Stimulated activated CD8-positive, alpha-beta memory T cell treated with anti-CD3 and anti-CD28 coated beads, Interleukin-15, amount 100 ng/mL, for 4 hours (primary cell): ENCODE results near the gene KHNYN.
A peak's percentile ranks its signal among the peaks of the same experiment; 100 is the strongest.

Experiments
- DNase-seq, 2 donors: peaks; one replicate each; pipeline ENCODE4 v3.0.0-alpha.2; 2020; ENCODE audit warnings: low read depth in 2 of 2

Gene KHNYN

GRCh38 chr14:24422694-24423601 is 6.8 kb upstream of the KHNYN start:
- no peak for DNase-seq

DNA sequence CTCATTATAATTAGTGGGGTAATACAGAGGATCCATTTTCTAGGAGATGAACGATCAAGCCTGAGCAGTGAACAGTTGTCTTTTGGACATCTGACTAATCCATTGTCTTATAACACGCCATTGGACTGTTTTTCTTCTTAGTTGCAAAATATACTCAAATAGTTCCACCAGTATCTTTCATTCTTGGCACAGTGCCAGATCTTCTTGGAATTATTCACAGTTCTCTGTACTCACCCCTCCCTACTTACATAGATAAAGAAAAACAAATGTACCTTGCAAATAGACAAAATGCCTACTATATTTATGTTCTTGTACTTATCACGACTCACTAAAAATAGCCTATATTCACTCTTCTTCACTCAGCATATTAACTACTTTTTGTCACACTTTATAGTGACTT is 4.0 kb upstream of the KHNYN start:
- no peak for DNase-seq

- no peak for DNase-seq
These were observed 3.4 kb upstream of the KHNYN start for GRCh38 chr14:24426150-24426911.

- DNase-seq: no peak
These were observed 2.7 kb upstream of the KHNYN start for GRCh38 chr14:24426912-24427536.

- no peak for DNase-seq
These were observed 1.9 kb upstream of the KHNYN start for GRCh38 chr14:24427537-24428508.

DNA sequence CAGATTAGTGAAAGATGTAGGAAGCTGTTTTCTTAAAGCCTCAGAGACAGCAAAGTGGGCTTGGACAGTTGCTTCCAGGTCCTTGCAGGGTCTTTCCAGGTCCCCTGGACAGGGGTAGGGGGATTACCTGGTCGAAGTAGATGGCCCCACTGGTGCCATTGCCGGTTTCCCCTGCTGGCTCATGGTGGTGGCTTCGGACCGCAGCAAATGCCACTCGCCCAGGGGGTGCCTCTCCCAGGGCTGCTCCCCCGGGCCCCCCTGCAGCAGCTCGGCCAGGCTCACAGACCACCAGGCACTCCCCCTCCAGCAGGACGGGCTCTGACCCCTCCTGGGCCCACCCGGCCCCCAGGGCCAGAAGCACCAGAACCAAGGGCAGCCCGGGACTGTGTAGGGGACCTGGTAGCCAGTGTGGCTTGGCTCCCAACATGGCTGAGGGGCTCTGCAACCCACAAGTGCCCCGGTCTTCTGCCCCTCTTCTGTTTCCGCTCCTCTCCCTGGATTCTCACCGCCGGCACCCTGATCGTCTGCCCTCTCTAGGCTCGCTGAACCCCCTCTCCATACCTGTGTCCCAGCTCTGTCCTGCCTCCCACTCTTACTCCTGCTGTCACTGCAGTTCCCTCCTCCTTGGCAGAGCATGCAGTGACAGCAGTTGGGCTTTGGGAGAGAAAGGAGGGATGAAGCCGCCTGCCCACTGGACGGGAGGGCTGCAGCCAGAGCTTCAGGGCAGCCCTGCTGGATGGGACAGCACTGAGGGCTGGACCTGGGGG is 943 bp upstream of the KHNYN start:
- no peak for DNase-seq

DNA sequence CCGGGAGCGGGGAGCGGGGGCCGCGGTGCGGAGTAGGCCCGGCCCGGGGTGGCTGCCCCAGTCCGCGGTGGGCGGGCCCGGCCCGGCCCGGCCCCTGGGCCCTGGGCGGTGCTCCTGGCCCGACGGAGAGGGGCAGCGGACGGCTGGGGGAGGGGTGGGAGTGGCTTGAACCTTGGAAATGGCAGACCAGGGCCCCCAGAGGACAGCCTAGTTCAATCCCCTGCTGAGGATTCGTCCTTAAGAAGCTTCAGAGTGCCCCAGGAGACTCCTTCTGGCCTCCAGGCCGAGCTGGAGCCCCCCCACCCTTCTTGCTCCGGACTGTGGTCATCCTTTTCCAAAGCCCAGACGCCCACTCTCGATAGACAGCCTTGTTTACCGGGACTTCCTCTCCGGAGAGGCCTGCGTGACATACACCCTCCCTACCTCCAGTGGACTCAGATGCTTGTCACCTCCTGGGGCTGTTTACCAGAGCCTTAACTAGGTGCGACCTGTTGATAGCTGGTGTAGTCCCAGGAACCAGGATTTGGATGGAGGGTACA is 458 bp downstream of the KHNYN start:
- DNase-seq: no peak

DNA sequence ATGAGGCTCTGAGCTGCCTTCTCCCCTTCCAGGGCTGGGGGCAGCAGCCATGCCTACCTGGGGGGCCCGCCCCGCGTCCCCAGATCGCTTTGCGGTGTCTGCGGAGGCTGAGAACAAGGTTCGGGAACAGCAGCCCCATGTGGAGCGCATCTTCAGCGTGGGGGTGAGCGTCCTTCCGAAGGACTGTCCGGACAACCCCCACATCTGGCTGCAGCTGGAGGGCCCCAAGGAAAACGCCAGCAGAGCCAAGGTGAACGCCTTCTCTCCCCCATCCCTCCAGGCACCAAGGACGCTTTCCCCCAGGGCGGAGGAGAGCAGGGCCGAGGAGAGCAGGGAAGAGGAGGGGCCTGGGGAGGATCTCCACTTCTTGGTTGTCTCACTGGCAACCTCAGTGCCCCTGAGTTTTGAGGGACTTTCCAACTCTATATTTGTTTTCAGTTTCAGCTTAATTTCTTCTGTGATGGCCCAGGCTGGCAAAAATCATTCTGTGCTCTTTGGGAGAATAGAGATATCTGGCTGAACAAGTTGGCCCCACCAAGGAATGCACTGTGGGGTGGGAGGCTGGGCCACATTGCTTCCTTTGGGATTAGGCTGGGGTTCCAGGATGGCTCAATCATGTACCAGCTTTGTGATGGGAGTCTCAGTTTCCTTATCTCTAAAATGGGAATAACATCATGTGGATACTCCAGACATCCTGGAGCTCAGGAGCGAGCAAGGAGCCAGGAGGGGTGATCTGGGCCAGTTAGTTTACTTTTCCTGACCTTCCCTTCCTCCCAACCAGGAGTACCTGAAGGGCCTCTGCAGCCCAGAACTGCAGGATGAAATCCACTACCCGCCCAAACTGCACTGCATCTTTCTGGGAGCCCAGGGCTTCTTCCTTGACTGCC is 1.2 kb downstream of the KHNYN start:
- DNase-seq: no peak

- DNase-seq: peak; percentile 56 to 77
These were observed 2.0 kb downstream of the KHNYN start for GRCh38 chr14:24431569-24432258.

GRCh38 chr14:24432259-24433131 is 2.7 kb downstream of the KHNYN start:
- DNase-seq: no peak

GRCh38 chr14:24434036-24434435 is 4.3 kb downstream of the KHNYN start:
- no peak for DNase-seq

DNA sequence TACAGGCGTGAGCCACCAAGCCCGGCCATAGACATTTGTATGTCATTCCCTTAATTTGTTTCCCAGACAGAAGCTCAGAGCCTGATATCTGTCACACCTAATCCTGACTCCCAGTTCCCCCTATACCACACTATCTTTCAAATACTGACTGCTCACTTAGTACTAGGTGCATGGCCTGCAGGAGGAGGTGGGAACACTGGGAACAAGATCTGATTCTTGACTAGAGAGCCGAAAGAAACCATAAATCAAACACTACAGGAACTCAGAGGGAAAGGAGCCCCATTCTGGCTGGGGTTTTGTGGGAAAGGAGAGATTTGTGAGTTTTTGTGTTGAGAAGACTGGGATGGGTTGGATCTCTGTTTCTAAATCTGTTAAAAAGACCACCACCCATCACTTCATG is 4.9 kb downstream of the KHNYN start:
- DNase-seq: no peak

- no peak for DNase-seq
These were observed 5.5 kb downstream of the KHNYN start for GRCh38 chr14:24435192-24435810.

DNA sequence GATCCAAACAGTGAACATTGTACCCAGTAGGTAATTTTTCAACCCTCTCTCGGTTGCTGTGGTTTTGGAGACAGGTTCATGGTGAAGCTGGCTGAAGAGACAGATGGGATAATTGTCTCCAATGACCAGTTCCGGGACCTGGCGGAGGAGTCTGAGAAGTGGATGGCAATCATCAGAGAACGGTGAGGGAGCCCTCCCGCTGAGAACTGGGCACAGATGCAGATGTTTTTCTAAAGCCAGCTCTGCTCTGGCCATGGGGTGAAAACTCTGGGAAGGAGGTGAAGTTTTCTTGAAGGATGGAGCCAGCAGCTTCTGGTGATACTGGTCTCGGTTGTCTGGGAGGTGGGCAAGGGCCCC is 6.2 kb downstream of the KHNYN start:
- DNase-seq: no peak

DNA sequence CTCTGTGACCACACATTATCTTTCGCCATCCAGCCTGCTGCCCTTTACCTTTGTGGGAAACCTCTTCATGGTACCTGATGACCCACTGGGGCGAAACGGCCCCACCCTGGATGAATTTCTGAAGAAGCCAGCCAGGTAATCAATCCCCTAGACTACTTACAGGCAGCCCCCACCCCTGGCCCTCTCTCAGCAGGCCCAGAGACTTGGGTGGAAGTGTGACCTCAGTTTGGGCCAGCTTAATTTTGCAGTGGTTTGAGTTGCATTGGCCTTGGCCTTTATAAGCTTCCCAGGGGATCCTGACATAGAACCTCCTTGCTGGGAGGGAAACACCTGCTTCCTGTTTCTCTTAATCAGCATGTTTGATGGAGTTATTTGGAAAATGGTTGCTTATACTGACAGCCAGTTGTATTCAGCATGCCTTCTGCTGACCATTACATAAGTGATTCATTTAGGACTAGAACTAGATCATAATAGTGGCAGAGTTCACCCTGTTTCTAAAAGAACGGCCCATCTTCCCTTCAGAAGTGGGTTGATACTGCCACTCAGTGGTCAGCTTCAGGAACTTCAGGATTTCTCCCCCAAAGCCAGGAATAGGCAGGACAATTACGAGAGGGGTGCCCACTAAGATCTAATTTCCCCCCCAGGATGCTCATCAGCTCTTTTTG is 6.7 kb downstream of the KHNYN start:
- DNase-seq: no peak

- no peak for DNase-seq
These were observed 7.4 kb downstream of the KHNYN start for GRCh38 chr14:24437020-24437735.
